ENCODE results near the gene TRA2A. TPM values are rescaled to one million over a fixed set of nuclear protein-coding genes. Genes with fewer than 3 reads are reported as not detected.
"Not testable (repeated sequence)": the region's sequence is repeated elsewhere in the genome, so short reads cannot be mapped to it uniquely, and the experiment has no call there.

The TRA2A gene
- total RNA-seq, 3 donors from 2014 or later, result 73.3 to 82.8 (median 74.5) TPM

- peaks cover 66% of the 10 kb centered on the region for H3K4me1 Mint-ChIP-seq (ENCODE audit: low read depth)
- ATAC-seq, result no peak
- H3K36me3 Mint-ChIP-seq (ENCODE audit: insufficient read depth), result peaks cover 15% of the 10 kb centered on the region
- H3K9me3 Mint-ChIP-seq, result no peaks in the 10 kb centered on the region
- peak overlapping the region; percentile 100 for H3K4me3 Mint-ChIP-seq
- H3K27me3 Mint-ChIP-seq (ENCODE audit: low read depth), result no peaks in the 10 kb centered on the region
- no peak for DNase-seq
These were observed 2.4 kb downstream of the TRA2A start for GRCh38 chr7:23529262-23529859.

GRCh38 chr7:23525611-23526010 lies 6.2 kb downstream of the TRA2A start:
- DNase-seq; ATAC-seq; H3K27me3 Mint-ChIP-seq (ENCODE audit: low read depth); H3K9me3 Mint-ChIP-seq: not testable (repeated sequence)
- Mint-ChIP-seq H3K36me3 (ENCODE audit: insufficient read depth) (peaks cover 30% of the 10 kb centered on the region), H3K4me1 (ENCODE audit: low read depth) (peaks cover 86% of the 10 kb centered on the region), H3K4me3 (peak overlapping the region; percentile 37)

GRCh38 chr7:23524473-23524872 lies 7.3 kb downstream of the TRA2A start:
- DNase-seq (no peak), ATAC-seq (peak in 1 of 2 donors; percentile 9)
- no peaks in the 10 kb centered on the region for H3K27me3 Mint-ChIP-seq (ENCODE audit: low read depth)
- peaks cover 27% of the 10 kb centered on the region for H3K36me3 Mint-ChIP-seq (ENCODE audit: insufficient read depth)
- peak overlapping the region; percentile 31 for H3K4me3 Mint-ChIP-seq
- no peaks in the 10 kb centered on the region for H3K9me3 Mint-ChIP-seq
- H3K4me1 Mint-ChIP-seq (ENCODE audit: low read depth), result peaks cover 76% of the 10 kb centered on the region

- Mint-ChIP-seq H3K4me3 (no peak overlapping the region), H3K9me3 (no peaks in the 10 kb centered on the region), H3K27me3 (ENCODE audit: low read depth) (no peaks in the 10 kb centered on the region), H3K36me3 (ENCODE audit: insufficient read depth) (peaks cover 30% of the 10 kb centered on the region), H3K4me1 (ENCODE audit: low read depth) (peaks cover 68% of the 10 kb centered on the region)
- no peak for DNase-seq
- ATAC-seq, result no peak
These were observed 8.2 kb downstream of the TRA2A start for GRCh38 chr7:23523486-23524075.

- Mint-ChIP-seq H3K4me1 (ENCODE audit: low read depth) (peaks cover 46% of the 10 kb centered on the region), H3K4me3 (no peak overlapping the region), H3K36me3 (ENCODE audit: insufficient read depth) (peaks cover 35% of the 10 kb centered on the region), H3K27me3 (ENCODE audit: low read depth) (no peaks in the 10 kb centered on the region), H3K9me3 (no peaks in the 10 kb centered on the region)
- no peak for DNase-seq
- ATAC-seq, result no peak
These were observed 11.2 kb downstream of the TRA2A start for GRCh38 chr7:23520582-23520981.

- no peaks in the 10 kb centered on the region for H3K27me3 Mint-ChIP-seq (ENCODE audit: low read depth)
- peaks cover 44% of the 10 kb centered on the region for H3K36me3 Mint-ChIP-seq (ENCODE audit: insufficient read depth)
- peaks cover 19% of the 10 kb centered on the region for H3K4me1 Mint-ChIP-seq (ENCODE audit: low read depth)
- peak overlapping the region; percentile 31 for H3K4me3 Mint-ChIP-seq
- ATAC-seq (peak; percentile 74 to 78), DNase-seq (no peak)
- H3K9me3 Mint-ChIP-seq, result no peaks in the 10 kb centered on the region
These were observed 17.0 kb downstream of the TRA2A start for GRCh38 chr7:23514755-23515154.

- Mint-ChIP-seq H3K36me3 (ENCODE audit: insufficient read depth) (peaks cover 40% of the 10 kb centered on the region), H3K4me1 (ENCODE audit: low read depth) (peaks cover 19% of the 10 kb centered on the region)
- not testable (repeated sequence) for H3K27me3 Mint-ChIP-seq (ENCODE audit: low read depth); ATAC-seq; H3K9me3 Mint-ChIP-seq; DNase-seq; H3K4me3 Mint-ChIP-seq
These were observed 18.0 kb downstream of the TRA2A start for GRCh38 chr7:23513746-23514145.

GRCh38 chr7:23494009-23494408 lies 37.8 kb downstream of the TRA2A start:
- Mint-ChIP-seq H3K9me3 (no peaks in the 10 kb centered on the region), H3K27me3 (ENCODE audit: low read depth) (no peaks in the 10 kb centered on the region), H3K4me1 (ENCODE audit: low read depth) (peaks cover 11% of the 10 kb centered on the region), H3K4me3 (no peak overlapping the region), H3K36me3 (ENCODE audit: insufficient read depth) (no peaks in the 10 kb centered on the region)
- no peak for ATAC-seq
- DNase-seq, result no peak

- ATAC-seq (no peak), DNase-seq (no peak)
- H3K36me3 Mint-ChIP-seq (ENCODE audit: insufficient read depth), result no peaks in the 10 kb centered on the region
- no peaks in the 10 kb centered on the region for H3K9me3 Mint-ChIP-seq
- H3K4me3 Mint-ChIP-seq, result peak overlapping the region; percentile 82
- no peaks in the 10 kb centered on the region for H3K27me3 Mint-ChIP-seq (ENCODE audit: low read depth)
- H3K4me1 Mint-ChIP-seq (ENCODE audit: low read depth), result peaks cover 11% of the 10 kb centered on the region
These were observed 40.3 kb downstream of the TRA2A start for GRCh38 chr7:23491502-23491901.

- Mint-ChIP-seq H3K27me3 (ENCODE audit: low read depth) (no peaks in the 10 kb centered on the region), H3K9me3 (no peaks in the 10 kb centered on the region), H3K36me3 (ENCODE audit: insufficient read depth) (no peaks in the 10 kb centered on the region), H3K4me1 (ENCODE audit: low read depth) (peaks cover 11% of the 10 kb centered on the region), H3K4me3 (peak overlapping the region; percentile 82)
- DNase-seq (peak; percentile 52), ATAC-seq (peak; percentile 70 to 91)
These were observed 41.2 kb downstream of the TRA2A start for GRCh38 chr7:23490357-23491135.

GRCh38 chr7:23488714-23489113 lies 43.1 kb downstream of the TRA2A start:
- not testable (repeated sequence) for H3K36me3 Mint-ChIP-seq (ENCODE audit: insufficient read depth); DNase-seq
- H3K4me1 Mint-ChIP-seq (ENCODE audit: low read depth), result peaks cover 11% of the 10 kb centered on the region

GRCh38 chr7:23487670-23488069 lies 44.1 kb downstream of the TRA2A start:
- ATAC-seq (no peak), DNase-seq (no peak)
- no peaks in the 10 kb centered on the region for H3K9me3 Mint-ChIP-seq
- no peaks in the 10 kb centered on the region for H3K36me3 Mint-ChIP-seq (ENCODE audit: insufficient read depth)
- H3K4me1 Mint-ChIP-seq (ENCODE audit: low read depth), result peaks cover 11% of the 10 kb centered on the region
- H3K4me3 Mint-ChIP-seq, result no peak overlapping the region
- H3K27me3 Mint-ChIP-seq (ENCODE audit: low read depth), result peaks cover 1% of the 10 kb centered on the region

More at GRCh38 chr7:23488714-23489113, 43.1 kb downstream of the TRA2A start:
- not testable (repeated sequence) for ATAC-seq; H3K4me3 Mint-ChIP-seq; H3K27me3 Mint-ChIP-seq (ENCODE audit: low read depth); H3K9me3 Mint-ChIP-seq

- Mint-ChIP-seq H3K36me3 (ENCODE audit: insufficient read depth) (no peaks in the 10 kb centered on the region), H3K27me3 (ENCODE audit: low read depth) (peaks cover 14% of the 10 kb centered on the region), H3K4me1 (ENCODE audit: low read depth) (peaks cover 9% of the 10 kb centered on the region), H3K4me3 (no peak overlapping the region), H3K9me3 (no peaks in the 10 kb centered on the region)
- ATAC-seq (no peak), DNase-seq (no peak)
These were observed 45.6 kb downstream of the TRA2A start for GRCh38 chr7:23486002-23486773.

- Mint-ChIP-seq H3K4me3 (no peak overlapping the region), H3K9me3 (no peaks in the 10 kb centered on the region), H3K4me1 (ENCODE audit: low read depth) (no peaks in the 10 kb centered on the region), H3K27me3 (ENCODE audit: low read depth) (peaks cover 25% of the 10 kb centered on the region), H3K36me3 (ENCODE audit: insufficient read depth) (no peaks in the 10 kb centered on the region)
- ATAC-seq (no peak), DNase-seq (no peak)
These were observed 49.1 kb downstream of the TRA2A start for GRCh38 chr7:23482686-23483085.
